Measurements from ENCODE around the gene VDR. TPM values are rescaled to one million over a fixed set of nuclear protein-coding genes. Genes with fewer than 3 reads are reported as not detected.

The VDR gene
- total RNA-seq, 4 donors from 2014 or later = 1.9 to 6.0 (median 3.6) TPM

DNA sequence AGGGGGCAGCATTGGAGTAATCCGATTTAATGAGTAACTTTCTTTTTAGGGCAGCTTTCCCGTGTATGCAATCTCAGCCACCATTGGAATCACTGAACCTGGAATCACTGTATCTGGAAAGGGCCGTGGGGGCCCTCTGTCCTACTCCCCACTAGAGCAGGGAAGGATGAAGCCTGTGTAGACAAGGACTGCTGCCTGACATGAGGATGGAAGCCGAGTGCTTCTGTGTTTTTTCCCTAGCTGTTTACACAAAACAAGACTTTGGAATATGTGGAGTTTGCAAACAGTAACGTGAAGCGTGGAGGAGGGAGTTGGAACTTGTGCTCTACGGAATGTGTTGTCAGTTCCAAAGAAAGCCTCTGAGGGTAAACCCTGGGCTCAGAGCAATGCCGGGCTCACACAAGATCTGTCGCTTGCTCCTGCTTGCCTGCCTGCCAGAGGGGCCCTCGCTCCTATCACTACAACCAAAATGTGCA lies 52.7 kb downstream of the VDR start:
- TF ChIP-seq, protein P1, sequence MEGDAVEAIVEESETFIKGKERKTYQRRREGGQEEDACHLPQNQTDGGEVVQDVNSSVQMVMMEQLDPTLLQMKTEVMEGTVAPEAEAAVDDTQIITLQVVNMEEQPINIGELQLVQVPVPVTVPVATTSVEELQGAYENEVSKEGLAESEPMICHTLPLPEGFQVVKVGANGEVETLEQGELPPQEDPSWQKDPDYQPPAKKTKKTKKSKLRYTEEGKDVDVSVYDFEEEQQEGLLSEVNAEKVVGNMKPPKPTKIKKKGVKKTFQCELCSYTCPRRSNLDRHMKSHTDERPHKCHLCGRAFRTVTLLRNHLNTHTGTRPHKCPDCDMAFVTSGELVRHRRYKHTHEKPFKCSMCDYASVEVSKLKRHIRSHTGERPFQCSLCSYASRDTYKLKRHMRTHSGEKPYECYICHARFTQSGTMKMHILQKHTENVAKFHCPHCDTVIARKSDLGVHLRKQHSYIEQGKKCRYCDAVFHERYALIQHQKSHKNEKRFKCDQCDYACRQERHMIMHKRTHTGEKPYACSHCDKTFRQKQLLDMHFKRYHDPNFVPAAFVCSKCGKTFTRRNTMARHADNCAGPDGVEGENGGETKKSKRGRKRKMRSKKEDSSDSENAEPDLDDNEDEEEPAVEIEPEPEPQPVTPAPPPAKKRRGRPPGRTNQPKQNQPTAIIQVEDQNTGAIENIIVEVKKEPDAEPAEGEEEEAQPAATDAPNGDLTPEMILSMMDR (IDR thresholded peaks at IDR 0.05; ENCODE audit: low read depth) = no peak

DNA sequence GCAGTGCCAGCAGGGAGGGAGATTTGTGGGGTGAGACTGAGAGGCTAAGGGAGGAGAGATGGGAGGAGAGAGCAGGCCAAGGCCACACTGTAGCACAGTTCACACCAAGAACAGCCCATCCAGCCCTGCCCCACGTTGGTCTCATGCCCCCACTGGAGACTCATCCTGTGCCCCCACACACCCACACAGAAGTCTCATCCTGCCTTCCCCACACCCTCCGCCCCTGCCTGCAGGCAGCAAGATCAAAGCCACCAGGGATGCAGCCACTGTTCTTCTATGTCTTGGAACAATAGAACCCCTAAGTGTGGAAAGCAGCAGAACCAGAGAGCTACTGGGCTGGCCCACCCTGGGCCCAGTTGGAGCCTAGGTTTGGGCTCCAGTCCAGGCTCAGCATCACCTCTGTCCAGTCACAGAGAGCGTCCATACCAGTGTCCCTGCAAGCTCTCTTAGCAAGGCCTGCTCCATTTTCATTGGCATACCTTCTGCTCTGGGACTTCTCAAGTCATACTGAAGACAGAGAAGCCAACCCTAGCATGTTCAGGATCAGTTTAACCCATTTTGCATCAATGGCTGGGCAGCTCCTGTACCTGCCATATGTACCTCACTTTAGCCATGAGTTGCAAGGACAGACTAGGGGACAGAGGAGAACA lies 53.4 kb downstream of the VDR start:
- TF ChIP-seq, protein P1 (IDR thresholded peaks at IDR 0.05; ENCODE audit: low read depth) = no peak

DNA sequence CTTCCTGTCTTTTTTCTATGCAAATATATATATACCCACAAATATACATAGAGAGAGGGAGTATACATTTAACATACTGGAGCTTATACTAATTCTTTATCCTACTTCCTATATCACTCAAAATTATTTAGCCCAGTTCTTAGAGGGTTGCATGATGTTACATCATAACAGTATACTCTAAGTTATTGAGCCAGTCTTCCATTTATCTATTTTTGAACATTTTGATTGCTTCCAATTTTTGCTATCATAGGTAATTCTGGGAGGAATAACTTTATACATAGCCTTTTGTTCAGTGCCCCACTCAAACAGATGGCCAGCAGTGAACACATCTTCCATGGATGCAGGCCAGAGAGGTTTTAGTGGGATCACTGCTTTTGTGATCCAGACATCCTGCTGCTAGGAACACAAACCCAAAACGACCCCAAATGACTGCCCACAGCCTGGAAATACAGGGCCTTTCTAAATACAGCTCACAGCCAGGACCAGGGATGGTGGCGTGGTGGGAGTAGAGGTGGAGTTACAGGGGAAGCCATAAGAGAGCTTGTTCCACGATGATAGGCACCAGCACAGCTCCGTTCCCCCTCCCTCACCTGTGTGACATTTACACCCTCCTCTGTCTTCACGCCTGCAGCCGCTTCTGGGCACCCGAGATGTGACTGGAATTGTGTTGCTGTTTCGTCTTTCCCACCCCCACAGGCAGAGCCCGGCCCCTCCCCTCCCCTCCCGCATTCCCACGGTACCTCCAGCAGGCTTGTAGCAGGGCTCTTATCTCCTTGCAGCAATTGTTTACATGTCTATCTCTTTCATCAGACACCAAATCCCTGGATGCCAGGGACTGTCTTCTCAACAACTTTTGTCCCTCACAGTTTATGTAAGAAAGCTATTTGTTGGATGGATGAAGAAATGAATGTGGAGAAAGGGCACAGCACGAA lies 54.4 kb downstream of the VDR start:
- TF ChIP-seq, protein P1 (IDR thresholded peaks at IDR 0.05; ENCODE audit: low read depth) = no peak

DNA sequence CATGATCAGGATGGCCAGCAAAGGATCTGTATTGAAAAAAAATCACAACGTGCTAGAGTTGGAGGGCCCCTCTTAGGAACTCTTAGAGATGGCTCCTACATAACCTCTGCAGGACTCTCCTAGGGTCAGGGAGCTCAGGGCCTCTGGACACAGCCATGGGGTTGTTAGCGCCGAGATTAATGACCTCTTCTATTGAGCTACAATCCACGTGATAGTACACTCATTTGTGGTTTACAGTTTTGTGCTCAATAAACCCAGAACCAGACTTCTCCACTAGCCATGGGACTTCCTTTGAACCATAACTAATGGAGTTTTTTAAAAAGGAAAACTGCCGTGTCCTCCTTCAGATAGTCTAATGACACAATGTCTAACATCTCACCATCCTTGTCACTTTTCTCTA lies 55.5 kb downstream of the VDR start:
- TF ChIP-seq, protein P1 (IDR thresholded peaks at IDR 0.05; ENCODE audit: low read depth) = no peak

DNA sequence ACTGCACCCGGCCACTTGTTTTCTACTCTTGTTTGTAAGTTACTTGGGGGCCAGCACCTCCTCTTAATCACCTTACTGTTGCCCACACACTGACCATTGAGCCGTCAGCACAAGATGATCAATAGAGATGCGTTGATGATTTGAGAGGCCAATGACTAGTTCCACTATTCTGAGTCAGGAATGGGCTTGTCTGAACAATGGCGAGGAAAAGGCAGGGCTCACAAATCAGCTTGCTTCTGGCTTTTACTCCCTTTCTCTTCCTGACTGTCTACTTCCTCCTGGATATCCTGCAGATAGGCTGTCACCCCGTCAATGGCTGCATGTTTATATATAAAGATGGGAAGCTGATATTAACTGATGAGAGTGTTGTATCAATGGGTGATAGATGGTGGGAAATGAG lies 55.9 kb downstream of the VDR start:
- TF ChIP-seq, protein P1 (IDR thresholded peaks at IDR 0.05; ENCODE audit: low read depth) = no peak

DNA sequence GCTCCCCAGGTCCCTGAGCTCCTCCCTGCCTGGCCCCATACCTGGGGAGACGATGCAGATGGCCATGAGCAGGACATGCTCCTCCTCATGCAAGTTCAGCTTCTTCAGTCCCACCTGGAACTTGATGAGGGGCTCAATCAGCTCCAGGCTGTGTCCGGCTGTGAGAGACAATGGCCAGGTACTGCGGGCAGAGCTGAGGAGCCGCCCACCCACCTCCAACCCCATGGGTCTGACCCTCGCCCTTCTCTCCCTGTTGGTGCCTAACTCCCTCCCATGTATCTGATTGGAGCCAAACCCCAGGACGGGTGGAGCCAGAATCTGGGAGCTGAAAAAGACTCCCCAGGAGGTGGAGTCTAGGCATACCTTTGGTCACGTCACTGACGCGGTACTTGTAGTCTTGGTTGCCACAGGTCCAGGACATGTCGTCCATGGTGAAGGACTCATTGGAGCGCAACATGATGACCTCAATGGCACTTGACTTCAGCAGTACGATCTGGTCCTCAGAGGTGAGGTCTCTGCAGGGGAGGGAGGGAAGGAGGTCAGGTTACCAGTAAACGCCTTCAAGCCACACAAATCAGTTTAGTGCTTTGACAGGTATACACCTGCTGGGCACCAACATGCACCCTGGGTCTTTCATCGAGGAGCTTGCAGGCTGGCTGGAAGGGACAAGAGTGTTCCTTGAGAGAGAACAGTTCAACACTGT lies 58.3 kb downstream of the VDR start:
- TF ChIP-seq, protein P1 (IDR thresholded peaks at IDR 0.05; ENCODE audit: low read depth) = no peak

DNA sequence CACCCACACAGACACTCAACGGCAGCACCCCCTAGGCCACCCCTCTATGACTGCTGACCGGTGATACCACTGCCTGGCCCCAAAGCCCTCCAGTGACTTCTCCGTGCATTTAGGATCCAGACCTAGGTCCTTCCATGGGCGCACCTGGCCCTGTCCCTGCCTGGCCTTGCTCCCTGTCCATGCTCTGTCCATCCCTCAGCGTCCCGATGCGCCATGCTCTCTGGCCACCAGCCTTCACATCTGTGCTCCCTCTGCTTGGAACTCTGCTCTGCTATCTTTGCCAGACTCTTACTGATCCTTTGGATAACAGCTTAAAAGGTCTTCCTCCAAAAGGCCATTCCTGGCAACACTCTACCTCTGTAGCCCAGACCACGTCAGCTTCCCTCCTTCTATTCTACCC lies 59.7 kb downstream of the VDR start:
- TF ChIP-seq, protein P1 (IDR thresholded peaks at IDR 0.05; ENCODE audit: low read depth) = no peak
